NCI-H524 (cell line): ENCODE measurements around the gene PPEF2.

Source experiments
- DNase-seq, 2 experiments: peaks; one replicate each; lab custom pipeline; 2025; lab: John Stamatoyannopoulos, UW

PPEF2 gene

DNA sequence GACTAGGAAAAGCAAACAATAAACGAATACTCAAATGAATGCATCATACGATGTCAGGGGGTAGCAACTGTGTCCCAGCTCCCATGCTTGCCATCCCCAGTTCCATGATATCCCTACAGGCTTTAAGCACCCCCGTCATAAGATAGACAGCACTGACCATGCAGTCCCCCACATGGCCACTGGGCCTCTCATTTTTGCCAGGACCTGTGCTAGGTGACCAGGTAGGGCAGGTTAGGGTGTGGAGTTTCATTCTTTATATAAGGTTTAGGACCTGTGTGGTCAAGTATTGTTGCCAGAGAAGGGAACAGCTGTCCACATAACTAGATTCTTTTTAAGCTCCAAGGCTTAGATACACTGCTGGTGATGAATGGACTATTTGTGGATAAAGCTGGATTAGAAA lies 9.7 kb downstream of the PPEF2 start:
- DNase-seq, result no peak

GRCh38 chr4:75891611-75892010 lies 10.6 kb downstream of the PPEF2 start:
- no peak for DNase-seq

DNA sequence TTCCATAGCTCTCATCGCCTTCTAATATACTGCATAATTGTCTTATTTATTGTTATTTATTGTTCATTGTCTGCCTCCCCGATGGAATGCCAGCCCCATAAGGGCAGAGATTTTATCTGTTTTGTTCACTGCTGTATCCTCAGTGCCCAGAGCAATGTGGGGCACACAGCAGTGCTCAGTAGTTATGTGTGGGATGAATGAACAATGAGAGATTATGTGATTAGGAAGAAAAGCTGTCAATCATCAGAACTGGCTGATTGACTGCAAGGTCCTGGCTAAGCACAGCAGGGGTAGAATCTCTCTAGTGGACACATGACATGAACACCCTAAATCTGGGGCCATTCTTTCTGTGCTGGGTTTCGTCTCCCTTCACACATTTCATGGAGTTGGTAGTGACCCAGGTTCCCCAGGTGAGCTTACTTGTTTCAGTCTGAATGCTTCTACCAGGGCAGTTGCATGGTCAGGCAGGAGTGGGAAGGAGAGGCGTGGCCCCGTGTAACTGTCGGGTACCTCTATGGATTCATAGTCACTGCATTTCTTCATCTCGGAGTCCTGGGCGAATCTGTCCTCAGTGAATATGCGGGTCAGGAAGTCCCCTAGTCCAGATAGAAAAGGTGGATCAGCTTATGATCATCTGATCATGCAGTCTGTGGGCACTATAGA lies 12.6 kb downstream of the PPEF2 start:
- no peak for DNase-seq

DNA sequence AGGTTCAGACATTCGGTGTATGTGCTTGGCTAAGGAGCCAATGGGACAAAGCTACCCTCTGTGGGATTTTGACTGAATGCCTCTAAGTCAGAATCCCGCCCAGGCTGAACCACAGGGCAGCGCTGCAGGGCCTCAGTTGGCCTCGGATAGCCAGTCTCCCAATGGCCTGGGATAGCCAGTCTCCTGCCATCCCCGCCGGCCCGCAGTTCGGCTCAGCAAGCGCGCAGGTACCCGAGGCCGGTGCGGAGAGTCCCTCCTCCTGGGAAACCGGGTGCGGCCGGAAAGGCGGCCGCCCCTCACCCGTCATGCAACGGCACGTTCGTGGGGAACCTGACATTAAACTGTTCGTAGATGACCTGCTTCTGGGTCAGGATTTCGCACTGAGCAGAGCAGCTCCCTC lies 16.1 kb downstream of the PPEF2 start:
- DNase-seq, result no peak

DNA sequence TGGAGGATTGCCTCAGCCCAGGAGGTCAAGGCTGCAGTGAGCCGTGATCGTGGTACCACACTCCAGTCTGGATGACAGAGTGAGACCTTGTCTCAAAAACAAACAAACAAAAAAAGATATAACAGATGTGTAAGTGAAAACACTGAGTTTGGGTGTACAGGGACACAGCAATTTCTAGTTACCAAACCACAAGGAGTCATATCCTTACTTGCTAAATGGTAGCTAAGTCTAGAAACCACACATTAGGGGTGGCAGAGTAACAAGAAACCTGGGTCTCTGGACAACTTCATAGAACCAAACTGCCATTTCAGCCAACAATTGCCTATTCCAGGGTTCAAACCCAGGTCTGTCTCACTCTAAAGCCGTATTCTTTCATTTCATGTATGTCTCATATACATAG lies 20.8 kb downstream of the PPEF2 start:
- no peak for DNase-seq

GRCh38 chr4:75880278-75880677 lies 22.0 kb downstream of the PPEF2 start:
- no peak for DNase-seq

DNA sequence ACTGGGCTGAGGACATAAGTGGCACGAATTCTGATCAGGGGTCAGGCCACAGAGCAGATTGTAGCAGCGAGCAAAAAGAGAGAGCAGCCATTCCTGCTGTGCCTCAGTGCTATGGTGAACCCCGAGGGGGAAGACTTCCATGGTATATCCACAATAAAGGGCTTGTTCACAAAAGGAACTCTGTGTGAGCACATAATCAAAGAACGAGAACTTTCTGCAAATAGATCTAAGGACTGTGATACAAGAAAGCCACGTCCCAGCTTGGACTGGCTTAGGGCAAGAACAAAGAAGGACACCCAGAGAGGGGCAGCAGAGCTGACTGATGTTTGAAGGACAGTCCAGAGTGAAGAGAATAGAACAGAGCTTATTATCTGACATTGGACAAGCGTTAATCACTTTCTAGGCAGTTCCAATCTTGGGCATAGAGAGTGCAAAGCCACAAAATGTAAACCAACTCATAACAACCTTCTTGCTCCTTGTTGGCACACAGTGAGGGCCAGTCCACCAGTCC lies 24.0 kb downstream of the PPEF2 start:
- DNase-seq, result no peak

- no peak for DNase-seq
These were observed 26.0 kb downstream of the PPEF2 start for GRCh38 chr4:75876218-75876617.

DNA sequence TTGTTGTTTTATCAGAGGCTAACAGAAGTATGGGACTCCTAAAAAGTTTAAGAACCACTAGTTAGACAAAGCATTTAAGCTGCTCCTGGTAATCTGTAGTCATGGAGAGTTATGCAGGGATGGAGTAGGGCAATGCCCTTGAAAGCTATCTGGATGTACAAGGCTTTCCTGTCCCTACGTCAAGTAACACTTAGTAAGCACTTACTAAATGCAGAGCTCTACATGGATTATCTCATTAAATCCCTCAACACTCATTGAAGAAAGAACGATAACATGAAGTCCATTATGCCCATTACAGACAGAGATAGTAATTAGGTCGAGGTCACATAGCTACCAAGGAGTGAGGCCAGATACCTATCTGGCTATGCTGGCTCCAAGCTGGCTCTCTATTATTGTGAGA lies 33.2 kb downstream of the PPEF2 start:
- DNase-seq, result no peak

GRCh38 chr4:75867130-75867529 lies 35.1 kb downstream of the PPEF2 start:
- no peak for DNase-seq

DNA sequence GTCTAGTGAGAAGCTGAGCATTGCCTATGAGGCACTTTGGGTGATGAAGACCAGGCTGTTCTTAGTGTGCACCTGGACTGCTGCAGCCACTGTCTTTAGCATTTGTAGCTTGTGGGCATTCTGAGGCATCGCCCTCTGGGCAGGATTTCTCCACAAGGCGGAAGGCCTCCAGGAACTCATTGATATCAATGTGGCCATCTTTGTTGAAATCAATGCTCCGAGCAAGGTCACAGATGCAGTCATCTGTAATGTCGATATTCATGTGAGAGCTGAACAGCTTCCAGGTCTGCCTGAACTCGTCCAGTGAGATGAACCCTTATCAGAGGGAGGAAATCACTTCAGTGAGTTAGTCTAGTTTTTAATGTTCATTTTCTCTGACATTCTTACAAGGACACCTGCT lies 41.6 kb downstream of the PPEF2 start:
- no peak for DNase-seq

DNA sequence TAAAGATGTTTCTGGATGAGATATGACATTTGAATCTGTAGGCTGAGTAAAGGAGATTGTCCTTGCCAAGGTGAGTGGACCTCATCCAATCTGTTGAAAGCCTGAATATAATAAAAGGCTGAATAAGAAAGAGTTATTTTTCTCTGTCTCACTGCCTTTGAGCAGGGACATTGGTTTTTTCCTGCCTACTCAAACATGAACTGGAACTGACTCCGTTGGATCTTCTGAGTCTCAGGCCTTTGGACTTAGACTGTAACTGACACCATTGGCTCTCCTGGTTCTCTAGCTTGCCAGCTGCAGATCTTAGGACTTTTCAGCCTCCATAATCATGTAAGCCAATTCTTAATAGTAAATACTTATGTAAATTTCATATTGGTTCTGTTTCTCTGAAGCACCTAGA lies 43.5 kb downstream of the PPEF2 start:
- DNase-seq, result no peak

GRCh38 chr4:75849461-75849860 lies 52.8 kb downstream of the PPEF2 start:
- no peak for DNase-seq

GRCh38 chr4:75848891-75849290 lies 53.4 kb downstream of the PPEF2 start:
- no peak for DNase-seq

GRCh38 chr4:75848171-75848760 lies 54.0 kb downstream of the PPEF2 start:
- peak; percentile 23 to 56 for DNase-seq

DNA sequence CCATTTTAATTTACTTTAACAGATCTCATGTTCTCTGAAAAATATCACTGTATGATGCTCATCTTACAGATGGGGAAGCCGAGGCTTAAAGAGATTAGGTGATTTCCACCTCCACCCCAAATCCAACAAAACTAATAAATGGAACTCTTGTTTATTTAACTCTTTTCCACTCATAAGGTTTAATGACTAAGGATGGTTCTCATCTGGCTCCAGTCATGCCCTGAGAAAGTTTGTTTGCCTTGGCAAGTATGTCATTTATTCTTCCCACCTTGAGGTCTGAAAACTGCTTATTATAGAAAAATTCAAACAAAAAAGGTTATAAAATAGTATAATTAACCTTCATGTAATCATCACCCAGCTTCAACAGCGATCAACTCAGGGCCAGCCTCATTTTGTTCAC lies 56.3 kb downstream of the PPEF2 start:
- no peak for DNase-seq

GRCh38 chr4:75844151-75844662 lies 58.0 kb downstream of the PPEF2 start:
- no peak for DNase-seq

- no peak for DNase-seq
These were observed 58.7 kb downstream of the PPEF2 start for GRCh38 chr4:75843596-75843995.

- DNase-seq, result no peak
These were observed 60.4 kb downstream of the PPEF2 start for GRCh38 chr4:75841641-75842520.

DNA sequence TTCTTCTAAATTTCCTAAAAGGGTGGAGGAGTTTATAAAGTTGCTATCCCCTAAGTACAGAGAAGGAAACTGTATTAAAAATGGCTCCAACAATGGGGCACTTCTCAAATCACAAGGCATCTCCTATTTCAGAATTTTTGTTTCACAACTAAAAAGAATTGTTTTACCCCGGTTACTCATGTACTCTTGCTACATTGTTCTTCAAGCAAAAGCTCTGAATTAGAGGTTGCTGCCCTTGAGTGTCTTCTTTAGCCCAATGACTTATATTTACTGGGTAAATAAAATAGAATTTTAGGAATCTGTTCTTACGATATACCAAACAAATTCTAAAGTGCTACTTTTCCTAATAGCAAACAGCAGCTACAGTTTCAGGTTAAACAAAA lies 67.5 kb downstream of the PPEF2 start:
- DNase-seq, result no peak

GRCh38 chr4:75834095-75834771 lies 68.0 kb downstream of the PPEF2 start:
- DNase-seq, result no peak

GRCh38 chr4:75831856-75832405 lies 70.3 kb downstream of the PPEF2 start:
- peak; percentile 11 to 44 for DNase-seq
